GM19043 (cell line): ENCODE measurements around the gene CREB5.

Experiments
- ATAC-seq: cut with Tn5 transposase; IDR thresholded peaks from one replicate; pipeline ENCODE4 v1.9.1; 2021; ENCODE audit warnings: low read depth; ENCODE audit not compliant: unreplicated experiment

Gene CREB5

DNA sequence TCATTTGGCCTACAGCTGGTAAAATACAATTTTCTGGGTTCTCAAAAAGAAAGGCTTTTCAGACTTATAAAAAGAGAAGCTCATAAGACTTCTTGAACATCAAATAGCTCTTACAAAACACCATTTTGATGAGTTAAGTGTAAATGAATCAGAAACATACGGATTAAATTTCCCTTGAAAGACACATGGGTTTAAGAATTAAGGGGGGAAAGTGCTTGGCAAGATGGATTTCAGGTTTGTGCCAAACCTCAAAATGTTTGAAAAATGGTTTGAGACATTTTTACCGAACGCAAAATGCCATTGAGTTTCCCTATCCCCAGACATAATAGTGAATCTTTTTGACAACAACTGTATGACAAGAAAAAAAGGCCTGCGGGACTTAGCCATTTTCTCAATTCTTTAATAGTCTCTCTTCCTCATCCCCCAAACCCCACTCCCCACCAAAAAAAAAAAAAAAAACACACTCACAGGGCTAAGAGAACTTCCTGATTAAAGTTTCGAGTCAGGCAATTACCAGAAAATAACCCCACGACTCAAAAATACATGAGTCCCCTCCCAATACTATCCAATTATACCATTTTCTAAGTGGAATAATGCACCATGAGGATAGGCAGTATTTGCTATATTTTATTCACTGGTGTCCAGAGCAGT lies 285.7 kb downstream of the CREB5 start:
- ATAC-seq = no peak

DNA sequence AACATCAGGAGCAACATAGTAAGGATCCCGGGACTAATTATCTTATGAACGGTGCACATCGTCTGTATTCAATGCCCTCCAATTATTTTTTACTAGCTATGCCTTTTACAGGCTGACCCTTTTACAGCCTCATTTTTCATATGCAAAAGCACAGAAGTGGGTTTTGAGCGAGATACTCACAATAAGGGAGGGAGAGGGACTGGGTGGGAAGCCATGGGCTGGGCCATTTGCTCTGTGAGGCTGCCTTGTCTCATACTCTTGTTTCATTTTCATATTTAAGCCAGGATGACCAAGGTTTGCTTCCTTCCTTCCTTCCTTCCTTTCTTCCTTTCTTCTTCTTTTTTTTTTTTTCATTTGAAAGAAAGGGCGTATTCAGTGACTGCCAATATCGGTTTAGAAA lies 286.5 kb downstream of the CREB5 start:
- no peak for ATAC-seq

DNA sequence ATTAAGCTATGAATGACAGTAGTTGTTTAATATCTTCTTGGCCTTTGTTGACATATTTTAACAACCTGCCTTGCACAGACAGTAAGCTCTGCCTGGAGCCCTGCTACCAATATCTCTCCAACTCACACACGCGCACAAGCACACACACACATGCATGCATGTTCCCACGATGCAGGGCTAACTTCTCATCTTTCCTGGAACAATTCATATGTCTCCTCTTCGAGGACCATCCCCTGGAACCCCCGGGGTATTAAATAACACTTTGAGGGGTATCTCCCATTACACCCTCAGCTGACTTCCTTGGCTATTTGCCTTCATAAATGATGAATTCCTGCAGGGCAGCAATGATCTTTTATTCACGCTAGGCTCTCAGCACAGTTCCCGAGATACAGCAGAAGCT lies 287.8 kb downstream of the CREB5 start:
- no peak for ATAC-seq

DNA sequence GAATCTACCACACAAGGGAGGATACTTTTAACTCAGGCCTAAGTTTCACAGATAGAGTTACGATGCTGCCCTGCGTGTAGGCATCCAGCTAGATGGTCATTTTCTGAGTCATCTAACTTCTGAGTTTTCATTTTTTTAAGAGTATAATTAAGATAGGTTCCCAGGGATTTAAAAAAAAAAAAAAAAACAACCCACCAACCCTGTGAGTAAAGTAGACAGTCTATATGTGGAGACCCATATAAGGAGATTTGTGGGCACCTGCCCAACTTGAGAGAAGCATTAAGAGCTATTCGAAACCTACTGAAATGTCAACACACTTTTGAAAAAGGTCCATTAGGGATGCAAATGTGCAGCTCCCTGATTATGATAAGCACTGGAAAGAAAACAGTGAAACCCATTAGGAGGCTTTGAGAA lies 288.5 kb downstream of the CREB5 start:
- ATAC-seq = no peak

DNA sequence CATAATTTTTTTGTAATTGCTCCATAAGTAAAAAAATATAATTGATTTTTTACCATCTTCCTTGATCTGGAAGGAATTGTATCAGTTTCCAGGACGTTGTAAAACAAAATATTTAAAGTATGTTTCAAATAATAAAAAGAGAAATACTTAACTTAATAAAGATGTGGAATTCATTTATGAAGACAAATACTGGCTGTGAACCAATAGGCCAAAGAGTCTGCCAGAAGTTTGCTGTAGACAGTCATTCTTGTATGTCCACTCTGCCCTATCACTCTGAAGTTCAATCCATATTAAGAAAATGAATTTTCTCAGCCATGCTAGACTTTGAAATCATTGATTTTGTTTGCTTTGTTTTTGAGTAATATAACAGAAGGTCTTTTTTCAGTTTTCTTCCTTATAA lies 289.4 kb downstream of the CREB5 start:
- no peak for ATAC-seq

DNA sequence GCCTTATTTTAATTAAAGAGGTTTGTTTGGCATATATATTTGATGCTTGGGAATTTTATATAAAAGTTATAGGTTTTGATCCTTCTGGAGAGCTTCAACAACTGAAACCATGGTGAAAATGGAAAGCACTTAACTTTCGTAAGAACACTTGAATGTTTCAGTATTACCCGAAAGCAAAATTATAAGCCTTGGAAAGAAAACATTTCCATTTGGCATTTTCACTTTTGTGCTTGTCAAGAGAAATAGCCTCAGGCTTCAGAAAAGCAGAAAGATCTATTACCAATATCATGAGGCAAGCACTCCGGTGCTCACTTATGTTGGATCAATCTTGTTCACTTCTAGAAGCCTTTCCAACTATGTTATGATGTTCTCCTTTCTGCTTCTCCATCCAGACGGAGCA lies 289.9 kb downstream of the CREB5 start:
- no peak for ATAC-seq

DNA sequence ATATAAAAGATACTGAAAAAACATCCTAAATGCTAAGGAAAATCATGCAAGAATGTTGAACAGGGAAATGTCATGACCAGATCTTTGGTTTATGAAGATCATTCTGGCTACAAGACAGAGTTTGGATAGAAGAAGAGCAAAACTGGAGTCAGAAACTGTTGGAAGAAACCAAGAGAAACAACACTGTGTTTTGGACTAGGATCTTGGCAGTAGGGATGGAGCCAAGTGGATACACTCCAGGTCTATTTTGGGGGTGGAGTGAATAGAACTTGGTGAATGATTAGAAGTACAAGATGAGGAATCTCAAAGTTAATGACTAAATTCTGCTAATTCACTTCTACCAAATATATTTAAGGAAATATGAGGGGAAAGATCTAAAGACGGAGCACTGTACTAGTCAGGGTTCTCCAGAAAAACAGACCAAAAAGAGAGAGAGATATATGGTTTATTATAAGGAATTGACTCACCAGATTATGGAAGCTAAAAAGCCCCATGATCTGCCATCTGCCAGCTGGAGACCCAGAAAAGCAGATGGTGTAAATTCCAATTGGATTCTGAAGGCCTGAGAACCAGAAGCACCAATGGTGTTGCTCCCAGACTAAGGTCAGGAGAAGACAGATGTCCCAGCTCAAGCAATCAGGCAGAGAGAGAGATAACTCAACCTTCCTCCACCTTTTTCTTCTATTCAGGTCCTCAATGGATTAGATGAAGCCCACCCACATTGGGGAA lies 290.9 kb downstream of the CREB5 start:
- ATAC-seq = no peak

DNA sequence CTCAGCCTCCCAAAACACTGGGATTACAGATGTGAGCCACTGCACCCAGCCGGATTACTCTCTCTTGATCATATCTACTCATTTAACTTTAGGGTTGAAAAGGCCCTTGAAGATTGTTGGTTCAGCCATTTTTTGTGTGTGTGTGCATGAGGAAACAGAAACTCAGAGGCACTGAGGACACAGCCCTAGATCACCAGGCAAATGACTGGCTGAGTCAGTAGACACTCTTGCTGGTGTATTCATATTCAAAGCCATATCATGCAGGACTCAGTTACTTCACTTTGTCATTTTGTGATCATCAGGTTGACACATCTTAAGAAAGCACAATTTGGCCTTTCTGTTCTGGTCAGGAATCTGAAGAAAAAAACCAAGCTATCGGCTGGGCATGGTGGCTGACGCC lies 292.4 kb downstream of the CREB5 start:
- ATAC-seq = no peak

DNA sequence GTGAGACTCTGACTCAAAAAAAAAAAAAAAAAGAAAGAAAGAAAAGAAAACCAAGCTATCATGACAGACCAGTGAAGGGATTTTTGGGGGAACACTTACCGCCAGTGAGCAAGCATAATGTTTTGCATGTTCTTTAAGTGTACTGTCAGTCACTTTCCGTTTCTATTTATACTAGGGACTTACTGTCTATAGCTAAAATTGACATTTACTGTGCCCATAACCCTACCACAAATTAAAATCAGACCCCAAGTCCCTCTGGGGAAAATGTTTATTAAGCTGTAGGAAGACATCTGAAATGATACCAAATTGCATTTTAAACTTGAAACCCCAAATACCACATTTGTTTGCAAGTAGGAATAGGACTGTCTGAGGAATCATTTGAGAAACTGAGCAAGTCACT lies 293.0 kb downstream of the CREB5 start:
- peak; percentile 77 for ATAC-seq

DNA sequence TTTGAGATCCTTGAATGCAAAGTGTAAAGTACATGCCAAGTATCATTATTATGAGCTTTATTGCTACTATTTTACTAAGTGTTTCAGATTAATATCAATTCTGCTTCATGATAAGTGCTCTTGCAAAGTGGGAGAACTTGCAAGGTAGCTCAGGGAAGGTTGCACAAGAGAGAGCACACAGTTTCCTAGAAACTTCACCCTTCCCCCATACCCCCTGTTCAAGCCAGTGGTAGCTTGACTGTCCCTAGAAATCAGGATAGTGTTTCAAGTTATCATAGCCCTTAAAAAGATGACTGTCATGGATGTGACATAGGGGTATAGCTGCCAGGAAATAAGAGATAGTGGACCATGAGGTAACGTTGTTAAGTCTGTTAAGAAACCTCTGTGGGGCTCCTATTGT lies 294.3 kb downstream of the CREB5 start:
- no peak for ATAC-seq

DNA sequence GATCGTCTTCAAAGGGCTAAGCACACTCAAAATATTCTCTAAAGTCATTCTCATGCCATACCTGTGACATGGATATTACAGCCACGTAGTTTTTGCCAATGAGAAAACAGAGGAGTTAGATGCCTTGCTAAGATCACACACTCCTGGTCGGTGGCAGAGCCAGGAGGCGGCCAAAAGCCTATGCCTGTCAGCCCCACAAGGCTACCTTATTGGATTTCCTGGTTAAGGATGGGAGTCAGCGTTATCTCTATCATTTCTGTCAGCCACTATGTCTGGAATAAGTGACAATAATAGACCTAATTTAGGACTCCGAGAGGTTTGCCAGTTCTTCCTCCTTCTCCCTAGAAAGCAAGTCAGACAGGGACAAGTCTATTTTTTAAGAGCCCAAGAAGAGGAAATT lies 295.0 kb downstream of the CREB5 start:
- no peak for ATAC-seq

DNA sequence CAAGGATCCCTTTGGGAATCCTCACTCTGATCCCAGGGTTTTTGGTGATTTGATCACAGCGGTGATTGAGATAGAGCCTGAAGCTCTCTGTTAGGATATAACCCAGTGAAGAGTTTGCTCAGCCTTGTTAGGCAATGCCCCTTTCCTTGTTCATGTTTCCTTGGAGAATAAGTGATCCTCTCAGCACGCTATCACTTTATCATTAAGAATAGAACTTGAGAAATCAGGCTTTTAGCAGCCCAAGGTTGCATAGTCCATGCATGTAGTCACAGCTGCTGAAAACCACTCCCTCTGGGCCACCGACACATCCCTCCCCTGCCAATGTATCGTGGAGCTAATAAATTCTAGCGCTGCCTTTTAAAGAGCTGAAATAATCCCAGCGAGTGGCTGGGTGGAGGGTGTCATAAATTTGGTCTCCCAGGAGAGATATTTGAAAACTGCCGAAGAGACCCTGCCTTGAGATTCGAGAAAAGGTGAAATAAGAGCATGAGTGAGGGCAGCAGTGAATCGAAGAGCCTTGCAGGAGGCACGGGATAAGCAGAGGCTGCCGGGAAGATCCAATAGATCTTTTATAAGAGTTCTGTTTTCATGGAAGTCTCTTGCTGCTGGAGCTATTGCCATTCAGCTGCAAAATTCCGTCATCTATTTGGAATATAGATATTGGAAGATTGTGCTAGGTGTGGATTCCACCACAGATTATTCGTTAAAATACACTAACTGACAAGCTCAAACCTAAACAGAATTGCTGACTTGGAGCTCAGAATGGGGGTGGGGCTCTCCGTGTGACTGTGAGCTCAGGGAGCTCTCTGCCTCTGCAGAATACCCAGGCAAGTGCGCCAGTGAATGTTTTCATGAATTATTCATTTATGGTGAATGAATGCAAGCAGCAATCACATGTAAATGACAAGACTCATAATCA lies 296.0 kb downstream of the CREB5 start:
- ATAC-seq = no peak

DNA sequence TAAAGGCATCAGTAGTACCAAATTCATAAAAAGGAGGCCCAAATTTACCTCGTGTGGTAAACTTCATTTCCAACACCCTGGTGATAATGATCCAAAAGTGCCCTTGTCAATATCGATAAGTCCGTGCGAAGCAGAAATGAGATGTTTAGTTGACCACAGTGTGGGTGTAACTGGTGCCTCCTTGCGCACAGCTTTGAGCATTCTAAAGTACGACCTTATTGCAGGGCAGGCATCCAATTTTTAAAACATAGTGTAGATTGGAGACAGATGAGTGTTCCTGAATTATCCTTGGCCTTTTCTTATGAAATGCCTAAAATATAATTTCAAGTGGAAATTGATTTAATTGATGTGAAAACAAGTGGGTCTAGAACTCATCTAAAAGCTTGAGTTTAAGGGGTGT lies 297.4 kb downstream of the CREB5 start:
- no peak for ATAC-seq

DNA sequence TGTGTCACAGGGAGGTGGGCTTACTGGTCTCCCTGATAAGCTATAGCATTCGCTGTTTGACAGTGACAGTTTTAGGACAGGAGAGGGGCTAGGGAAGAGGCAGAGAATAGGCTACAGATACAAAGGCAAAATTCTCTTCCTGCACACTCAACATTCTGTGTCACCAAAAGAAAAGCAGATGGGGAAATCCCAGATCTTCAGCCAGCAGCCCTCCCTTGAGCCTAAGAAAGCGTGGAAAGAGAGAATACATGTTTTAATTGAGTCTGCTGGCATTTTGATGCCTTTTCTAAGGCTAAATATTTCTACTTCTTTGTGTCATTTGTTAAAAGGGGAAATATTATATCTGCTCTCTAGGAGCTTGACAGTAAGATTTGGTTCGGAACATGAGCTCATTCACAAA lies 298.8 kb downstream of the CREB5 start:
- ATAC-seq = no peak

DNA sequence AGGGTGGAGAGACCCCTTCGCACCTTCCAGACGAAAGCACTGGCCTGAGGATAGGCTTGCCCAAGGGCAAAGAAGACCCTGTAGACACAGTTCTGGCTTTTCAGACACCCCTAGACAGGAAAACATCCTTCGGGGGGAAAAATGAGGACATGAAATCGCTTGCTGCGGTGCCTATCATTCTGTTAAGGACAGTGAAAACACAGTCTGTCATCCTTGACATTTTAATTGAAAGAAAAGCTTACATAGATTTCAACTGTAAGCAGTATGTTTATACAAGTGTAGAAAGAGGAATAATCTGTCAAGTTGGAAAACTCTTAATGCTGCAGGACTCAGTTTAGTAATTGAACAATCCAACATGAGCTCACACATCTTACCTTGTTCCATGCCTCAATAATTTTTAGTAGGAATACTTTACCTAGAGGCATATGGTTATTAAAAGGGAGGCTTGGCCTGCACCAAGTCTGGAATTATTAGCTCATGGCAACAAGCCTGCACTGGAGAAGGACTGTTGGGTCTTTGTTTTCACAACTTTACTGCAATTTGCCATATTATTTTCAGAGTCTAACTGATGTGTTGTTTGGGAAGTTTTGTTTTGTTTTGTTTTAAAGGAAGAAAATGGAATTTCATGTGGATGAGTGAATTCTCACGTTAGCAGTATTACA lies 302.3 kb downstream of the CREB5 start:
- no peak for ATAC-seq

DNA sequence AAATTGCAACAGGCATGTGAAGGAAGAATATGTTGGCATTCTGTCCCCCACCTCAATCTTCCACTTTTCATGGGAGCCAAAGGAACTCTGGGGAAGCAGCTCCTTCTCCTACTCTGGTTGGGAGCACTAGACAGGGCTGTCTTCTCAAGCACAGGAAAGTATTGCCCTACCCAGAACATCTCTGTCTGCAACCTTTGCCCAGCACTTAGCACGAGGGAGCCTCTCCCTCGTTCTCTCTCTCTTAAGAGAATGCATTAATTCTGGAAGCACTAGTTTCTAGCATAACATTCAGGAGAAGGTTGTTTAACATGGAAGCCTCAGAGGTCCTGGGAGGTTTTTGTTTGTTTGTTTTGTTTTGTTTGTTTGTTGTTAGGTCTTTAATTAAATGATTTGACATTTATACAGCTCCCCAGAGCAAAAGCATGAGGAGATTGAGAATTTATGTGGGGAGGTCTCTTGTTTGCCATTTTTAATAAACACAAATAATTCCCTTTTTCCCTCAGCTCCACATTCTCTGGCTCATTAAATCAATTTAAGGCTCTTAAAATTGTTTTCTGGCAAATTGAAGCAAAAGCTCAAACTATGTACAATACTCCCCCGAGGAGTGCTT lies 305.2 kb downstream of the CREB5 start:
- ATAC-seq = no peak

DNA sequence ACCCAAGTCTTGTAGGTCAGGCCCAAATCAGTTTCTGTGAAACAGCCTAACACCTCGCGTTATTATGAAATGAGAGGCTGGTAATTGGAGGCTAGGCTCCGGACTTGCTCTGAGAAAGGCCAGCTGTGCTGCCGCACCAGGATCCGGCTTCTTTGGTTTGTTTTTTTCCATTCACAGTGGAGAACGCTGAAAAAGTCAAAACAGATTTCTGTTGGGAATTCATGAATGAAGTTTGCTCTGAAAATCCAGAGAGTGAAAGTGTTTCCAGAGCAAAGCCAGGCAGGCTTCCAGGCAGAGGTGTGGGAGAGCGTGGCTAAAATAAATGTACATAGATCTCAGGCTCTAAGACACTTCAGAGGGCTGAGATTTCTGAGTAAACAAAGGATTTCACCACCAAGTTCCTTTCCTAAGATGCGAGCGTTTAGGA lies 305.8 kb downstream of the CREB5 start:
- no peak for ATAC-seq

DNA sequence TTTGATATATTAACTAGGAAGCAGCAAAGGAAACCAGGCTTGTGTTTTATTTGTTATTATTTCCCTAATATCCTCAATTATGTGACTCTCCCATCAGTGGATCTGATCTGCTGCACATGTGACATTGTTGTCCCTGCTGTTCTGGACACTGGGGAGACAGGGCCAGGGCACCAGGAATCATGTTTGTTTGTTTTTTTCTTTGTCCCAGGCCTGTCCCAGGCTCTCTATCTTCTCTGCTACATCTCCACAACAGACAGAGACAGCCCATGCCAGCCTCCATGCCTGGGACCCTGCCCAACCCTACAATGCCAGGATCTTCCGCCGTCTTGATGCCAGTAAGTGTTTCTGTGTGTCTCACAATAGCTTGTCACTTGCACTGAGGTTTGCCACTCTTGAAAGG lies 306.2 kb downstream of the CREB5 start:
- ATAC-seq = no peak

DNA sequence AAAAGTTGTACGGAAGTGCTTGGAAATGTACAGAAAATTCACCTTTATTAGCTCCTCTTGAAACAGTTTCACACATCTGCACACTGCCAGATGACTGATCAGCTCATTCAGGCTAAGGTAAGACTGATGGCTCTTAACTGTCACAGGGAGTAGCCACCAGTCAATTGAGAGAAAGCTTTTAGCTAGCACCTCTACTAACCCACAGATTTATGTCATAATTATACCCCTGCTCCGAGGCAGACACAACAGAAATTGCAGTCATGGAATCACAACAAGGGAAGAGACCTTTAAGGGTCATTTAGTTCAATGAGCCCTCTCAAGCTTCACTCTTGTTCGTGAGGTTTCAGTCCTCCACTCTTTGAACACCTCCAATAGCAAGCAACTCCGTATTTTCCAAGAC lies 310.4 kb downstream of the CREB5 start:
- ATAC-seq = no peak

DNA sequence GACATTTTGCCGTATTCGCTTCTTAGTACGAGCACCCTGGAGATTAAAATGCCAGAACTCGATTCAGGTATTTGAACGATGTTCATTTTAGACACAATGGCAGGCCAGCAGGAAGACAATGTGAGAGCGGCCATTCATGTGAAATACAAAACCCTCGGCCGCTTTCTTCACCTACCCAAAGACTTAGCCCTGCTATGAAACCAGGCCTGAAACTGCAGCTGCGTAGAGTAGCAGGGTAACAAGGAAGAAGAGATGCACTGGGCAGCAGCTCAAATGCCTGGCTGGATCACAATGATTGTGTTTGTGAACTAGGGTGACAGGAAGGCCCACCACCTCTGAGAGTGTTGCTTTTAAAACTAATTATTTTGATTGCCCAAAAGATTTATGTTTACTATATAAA lies 311.0 kb downstream of the CREB5 start:
- ATAC-seq = no peak

DNA sequence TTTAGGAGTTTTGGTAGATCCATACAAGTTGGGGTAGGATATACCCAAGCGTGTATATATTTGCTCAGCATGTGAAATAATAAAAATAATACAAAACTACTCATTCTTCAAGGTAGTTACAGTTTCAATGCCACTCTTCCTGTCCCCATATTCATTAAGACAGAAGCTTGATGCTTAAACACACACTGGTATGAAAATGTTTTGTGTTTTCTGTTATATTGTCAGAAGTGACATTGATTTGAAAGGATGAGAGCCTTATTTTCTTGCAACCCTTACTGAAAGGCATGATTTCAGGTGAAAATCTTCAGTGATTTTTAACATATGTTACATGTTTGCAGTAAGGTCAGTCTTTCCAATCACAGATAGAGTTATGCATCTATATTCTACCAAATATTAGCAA lies 312.2 kb downstream of the CREB5 start:
- no peak for ATAC-seq
